Stimulated activated CD8-positive, alpha-beta memory T cell treated with anti-CD3 and anti-CD28 coated beads, Interleukin-4, amount 100 ng/mL, for 24 hours (primary cell): ENCODE results near the gene FAM3A.
A peak's percentile ranks its signal among the peaks of the same experiment; 100 is the strongest.
"Not testable (repeated sequence)": the region's sequence is repeated elsewhere in the genome, so short reads cannot be mapped to it uniquely, and the experiment has no call there.

Experiments
- DNase-seq: peaks from one replicate; pipeline ENCODE4 v3.0.0-alpha.2; 2020; ENCODE audit warnings: low read depth

The FAM3A gene

GRCh38 chrX:154502989-154503388 lies 13.0 kb downstream of the FAM3A start:
- no peak for DNase-seq

GRCh38 chrX:154502098-154502497 lies 13.9 kb downstream of the FAM3A start:
- DNase-seq = no peak

GRCh38 chrX:154501423-154501822 lies 14.6 kb downstream of the FAM3A start:
- DNase-seq = not testable (repeated sequence)

- not testable (repeated sequence) for DNase-seq
Observed at GRCh38 chrX:154496591-154497137, 19.4 kb downstream of the FAM3A start.

- DNase-seq = no peak
Observed at GRCh38 chrX:154495472-154495922, 20.5 kb downstream of the FAM3A start.

GRCh38 chrX:154494715-154495114 lies 21.3 kb downstream of the FAM3A start:
- no peak for DNase-seq

- DNase-seq = peak; percentile 80
Observed at GRCh38 chrX:154490414-154491083, 25.5 kb downstream of the FAM3A start, which contains the start of gene SLC10A3. Gene SLC10A3, minus strand, starts transcription at chrX:154490629. Its CDS starts 1,689 bp downstream, at chrX:154488940.

- no peak for DNase-seq
Observed at GRCh38 chrX:154490021-154490413, 26.0 kb downstream of the FAM3A start.

- DNase-seq = no peak
Observed at GRCh38 chrX:154489182-154489581, 26.9 kb downstream of the FAM3A start.

- DNase-seq = no peak
Observed at GRCh38 chrX:154488336-154489075, 27.5 kb downstream of the FAM3A start.

GRCh38 chrX:154487518-154488290 lies 28.3 kb downstream of the FAM3A start:
- DNase-seq = no peak

GRCh38 chrX:154486396-154487207 lies 29.4 kb downstream of the FAM3A start, which contains the start of gene UBL4A:
Gene UBL4A, minus strand, starts transcription at chrX:154486615. Its CDS starts 31 bp downstream, at chrX:154486584.
- DNase-seq = peak; percentile 44

- DNase-seq = no peak
Observed at GRCh38 chrX:154486052-154486395, 30.0 kb downstream of the FAM3A start.

- no peak for DNase-seq
Observed at GRCh38 chrX:154485150-154486051, 30.6 kb downstream of the FAM3A start.

GRCh38 chrX:154484255-154485149 lies 31.5 kb downstream of the FAM3A start:
- no peak for DNase-seq

- no peak for DNase-seq
Observed at GRCh38 chrX:154483325-154483724, 32.7 kb downstream of the FAM3A start.

- no peak for DNase-seq
Observed at GRCh38 chrX:154482786-154483185, 33.2 kb downstream of the FAM3A start.

GRCh38 chrX:154481911-154482601 lies 34.0 kb downstream of the FAM3A start:
- DNase-seq = no peak

GRCh38 chrX:154481195-154481594 lies 34.8 kb downstream of the FAM3A start:
- DNase-seq = no peak
